Spleen (tissue), 11 donors: ENCODE data around the gene COL28A1. TPM values are rescaled to one million over a fixed set of nuclear protein-coding genes. Genes with fewer than 3 reads are reported as not detected.
"Not testable (repeated sequence)": the region's sequence is repeated elsewhere in the genome, so short reads cannot be mapped to it uniquely, and the experiment has no call there.

ENCODE experiments used
- DNase-seq: peaks from one replicate; pipeline ENCODE4 v3.0.0-alpha.2; 2020
- H3K27ac ChIP-seq, 8 donors: fragments of 200-600 bp; sonication (generic) in 7 of 8; 1 replicate in 4 of 8; 2 replicates in 4 of 8; pipeline versions ENCODE4 v1.5.0 to v1.8.0; 2016 to 2021; ENCODE audit warnings: inconsistent platforms in 4 of 8, mild to moderate bottlenecking in 4 of 8, moderate library complexity in 1 of 8
- H3K27me3 ChIP-seq, 7 donors: fragments of 200-600 bp; sonication (generic) in 6 of 7; replicated peaks in 1 of 7; 1 replicate in 4 of 7; 2 replicates in 3 of 7; pipeline versions ENCODE4 v1.5.0 to v1.8.0; 2016 to 2021; ENCODE audit warnings: inconsistent platforms in 3 of 7, mild to moderate bottlenecking in 1 of 7
- H3K36me3 ChIP-seq, 6 donors: fragments of 200-600 bp; sonication (generic) in 5 of 6; 1 replicate in 4 of 6; 2 replicates in 2 of 6; pipeline versions ENCODE4 v1.5.0 to v1.8.0; 2016 to 2021; ENCODE audit warnings: inconsistent platforms in 2 of 6
- H3K4me1 ChIP-seq, 6 donors: fragments of 200-600 bp; sonication (generic) in 5 of 6; 1 replicate in 3 of 6; 2 replicates in 3 of 6; pipeline versions ENCODE4 v1.5.0 to v1.8.0; 2016 to 2021; ENCODE audit warnings: inconsistent platforms in 3 of 6
- H3K4me3 ChIP-seq, 8 donors: fragments of 200-600 bp; sonication (generic) in 7 of 8; 1 replicate in 4 of 8; 2 replicates in 4 of 8; pipeline versions ENCODE4 v1.5.0 to v1.8.0; 2016 to 2021; ENCODE audit warnings: inconsistent platforms in 4 of 8, mild to moderate bottlenecking in 4 of 8, moderate library complexity in 2 of 8
- H3K9me3 ChIP-seq, 8 donors: fragments of 200-600 bp; sonication (generic) in 7 of 8; 1 replicate in 4 of 8; 2 replicates in 4 of 8; pipeline versions ENCODE4 v1.5.0 to v1.8.0; 2016 to 2021; ENCODE audit warnings: inconsistent platforms in 4 of 8
- CTCF ChIP-seq, 11 experiments: fragments of 200-600 bp in 7 of 11; fragments of 450-650 bp in 4 of 11; sonication (generic) in 4 of 11; IDR thresholded peaks in 8 of 11; conservative IDR thresholded peaks in 3 of 11; 1 replicate in 7 of 11; 2 replicates in 4 of 11; pipeline versions ENCODE4 v1.4.0 to v1.8.0; 2016 to 2021; ENCODE audit warnings: antibody characterized with exemption in 11 of 11, inconsistent platforms in 4 of 11, mild to moderate bottlenecking in 1 of 11
- POLR2A ChIP-seq, 3 donors: fragments of 450-650 bp; IDR thresholded peaks; one replicate each; pipeline ENCODE4 v1.5.1; 2017; ENCODE audit warnings: antibody characterized with exemption in 3 of 3, mild to moderate bottlenecking in 1 of 3
- POLR2AphosphoS5 ChIP-seq, 3 donors: sonication (generic); formaldehyde crosslinking; IDR thresholded peaks; one replicate each; pipeline ENCODE4 v1.5.1; 2017; ENCODE audit warnings: antibody characterized with exemption in 3 of 3
- WGBS, 5 donors: extraction: QIAGEN DNeasy Blood & Tissue Kit in 3 of 5; methylation state at CpG; one replicate each; pipeline versions ENCODE4 v1.1.5 to v1.1.7; 2013 to 2018; 5-methylcytosine and 5-hydroxymethylcytosine counted together
- intact Hi-C: fragments of 100-400 bp; cut with DNase I; formaldehyde crosslinking; loops from one replicate; pipeline ENCODE4 v1.15.0; 2023; ENCODE audit warnings: low total_unique reads
- polyA plus RNA-seq, 3 donors: library from polyadenylated mRNA; stranded (reverse); fragments of 200-250 nt; gene quantifications; one replicate each; pipeline ENCODE4 v1.2.1, GENCODE V29; 2013
- total RNA-seq, 7 donors: library from RNA; depleted of rRNA in 3 of 7; stranded (reverse); fragments of >200 nt in 3 of 7; fragmentation: NEBNext Ultra II Directional in 4 of 7; extraction: Animal tissue kit (Norgen Biotek cat#: 25700) in 4 of 7; gene quantifications; one replicate each; pipeline versions ENCODE4 v1.1.0 to v1.2.1, GENCODE V29; 2016 to 2021
- donor health status: healthy with polysubstance abuse.
- donor health status: DM: no; HTN: no; CAD: no; lungs with moderate emphysema.
- donor health status: DM: no; HTN: no; CAD: no.
- donor health status: Bipolar disorder and iron deficiency.
- donor health status: healthy.
- donor health status: DM: no; HTN: no; CAD: no.
- donor health status: DM: yes; HTN: yes; CAD: no.

Gene COL28A1
- total and polyA plus RNA-seq, 10 donors, result 0.08 to 1.6 (median 0.51) TPM

GRCh38 chr7:7484072-7484471, 51.6 kb downstream of the COL28A1 start:
- Histone ChIP-seq H3K4me1 (peaks cover 0 to 2% (median 0%) of the 10 kb centered on the region in 6 donors), H3K4me3 (no peak overlapping the region), H3K9me3 (peaks cover 0 to 50% (median 38%) of the 10 kb centered on the region in 8 donors), H3K36me3 (no peaks in the 10 kb centered on the region), H3K27me3 (no peaks in the 10 kb centered on the region), H3K27ac (no peak overlapping the region)
- TF ChIP-seq CTCF (IDR thresholded peaks at IDR 0.05 in 8 of 11, conservative IDR thresholded peaks at IDR 0.05 in 3 of 11) (no peak), POLR2A (IDR thresholded peaks at IDR 0.05) (no peak), POLR2AphosphoS5 (IDR thresholded peaks at IDR 0.05) (no peak)
- intact Hi-C loops, result no loop called here
- 89 to 100% (median 91%) methylated on average over 1 of the region's 1 CpG for WGBS, 5 donors
- no peak for DNase-seq

- WGBS, 5 donors, result 89 to 97% (median 94%) methylated on average over 2 of the region's 2 CpGs
- Histone ChIP-seq H3K36me3 (no peaks in the 10 kb centered on the region), H3K27ac (no peak overlapping the region), H3K4me1 (no peaks in the 10 kb centered on the region), H3K9me3 (peaks cover 0 to 42% (median 27%) of the 10 kb centered on the region in 8 donors), H3K27me3 (no peaks in the 10 kb centered on the region), H3K4me3 (no peak overlapping the region)
- intact Hi-C loops, result no loop called here
- TF ChIP-seq POLR2AphosphoS5 (IDR thresholded peaks at IDR 0.05) (no peak), POLR2A (IDR thresholded peaks at IDR 0.05) (no peak), CTCF (IDR thresholded peaks at IDR 0.05 in 8 of 11, conservative IDR thresholded peaks at IDR 0.05 in 3 of 11) (no peak)
- DNase-seq, result no peak
These were observed 53.9 kb downstream of the COL28A1 start for GRCh38 chr7:7481802-7482201.

GRCh38 chr7:7479275-7479805, 56.3 kb downstream of the COL28A1 start:
- no peak for TF ChIP-seq CTCF (IDR thresholded peaks at IDR 0.05 in 8 of 11, conservative IDR thresholded peaks at IDR 0.05 in 3 of 11)
- TF ChIP-seq POLR2A (IDR thresholded peaks at IDR 0.05), result no peak
- no peak for TF ChIP-seq POLR2AphosphoS5 (IDR thresholded peaks at IDR 0.05)
- no peak for DNase-seq
- Histone ChIP-seq H3K4me1 (peaks cover 0 to 5% (median 0%) of the 10 kb centered on the region in 6 donors), H3K36me3 (no peaks in the 10 kb centered on the region), H3K4me3 (no peak overlapping the region), H3K9me3 (peaks cover 0 to 18% (median 10%) of the 10 kb centered on the region in 8 donors), H3K27me3 (no peaks in the 10 kb centered on the region), H3K27ac (no peak overlapping the region)
- WGBS, 5 donors, result 85 to 92% (median 88%) methylated on average over 2 of the region's 2 CpGs
- intact Hi-C loops, result no loop called here

GRCh38 chr7:7478569-7478968, 57.1 kb downstream of the COL28A1 start:
- Histone ChIP-seq H3K4me1 (peaks cover 0 to 5% (median 0%) of the 10 kb centered on the region in 6 donors), H3K27me3 (no peaks in the 10 kb centered on the region), H3K4me3 (no peak overlapping the region), H3K9me3 (peaks cover 0 to 11% (median 2%) of the 10 kb centered on the region in 8 donors), H3K27ac (no peak overlapping the region), H3K36me3 (no peaks in the 10 kb centered on the region)
- 90 to 97% (median 94%) methylated on average over 16 to 23 of the region's 23 CpGs for WGBS, 5 donors
- DNase-seq, result no peak
- intact Hi-C loops, result no loop called here
- TF ChIP-seq CTCF (IDR thresholded peaks at IDR 0.05 in 8 of 11, conservative IDR thresholded peaks at IDR 0.05 in 3 of 11) (no peak), POLR2AphosphoS5 (IDR thresholded peaks at IDR 0.05) (no peak), POLR2A (IDR thresholded peaks at IDR 0.05) (no peak)

- intact Hi-C loops, H3K4me1 ChIP-seq, H3K36me3 ChIP-seq, H3K27me3 ChIP-seq, DNase-seq, H3K4me3 ChIP-seq, H3K27ac ChIP-seq: not testable (repeated sequence)
- peaks cover 0 to 13% (median 1%) of the 10 kb centered on the region in 8 donors for H3K9me3 ChIP-seq
- WGBS, 5 donors, result 87 to 98% (median 93%) methylated on average over 7 of the region's 7 CpGs
These were observed 58.0 kb downstream of the COL28A1 start for GRCh38 chr7:7477641-7478040.
